Fibroblast of lung (primary cell): Measurements from ENCODE around the gene AGBL4.

Experiments
- EZH2 ChIP-seq: IDR thresholded peaks from 2 replicates; pipeline ENCODE4 v1.5.1; 2012; ENCODE audit warnings: low read length, control low read depth, mild to moderate bottlenecking; ENCODE audit errors: missing control alignments
- TF ChIP-seq, protein P1 (sequence below), 2 donors: IDR thresholded peaks in 1 of 2; conservative IDR thresholded peaks in 1 of 2; 1 replicate in 1 of 2; 2 replicates in 1 of 2; pipeline ENCODE4 v1.5.1; 2011 to 2012; ENCODE audit warnings: low read length in 2 of 2, control low read depth in 1 of 2, inconsistent platforms in 1 of 2, low read depth in 1 of 2, mild to moderate bottlenecking in 1 of 2

- TF ChIP-seq, protein P1, sequence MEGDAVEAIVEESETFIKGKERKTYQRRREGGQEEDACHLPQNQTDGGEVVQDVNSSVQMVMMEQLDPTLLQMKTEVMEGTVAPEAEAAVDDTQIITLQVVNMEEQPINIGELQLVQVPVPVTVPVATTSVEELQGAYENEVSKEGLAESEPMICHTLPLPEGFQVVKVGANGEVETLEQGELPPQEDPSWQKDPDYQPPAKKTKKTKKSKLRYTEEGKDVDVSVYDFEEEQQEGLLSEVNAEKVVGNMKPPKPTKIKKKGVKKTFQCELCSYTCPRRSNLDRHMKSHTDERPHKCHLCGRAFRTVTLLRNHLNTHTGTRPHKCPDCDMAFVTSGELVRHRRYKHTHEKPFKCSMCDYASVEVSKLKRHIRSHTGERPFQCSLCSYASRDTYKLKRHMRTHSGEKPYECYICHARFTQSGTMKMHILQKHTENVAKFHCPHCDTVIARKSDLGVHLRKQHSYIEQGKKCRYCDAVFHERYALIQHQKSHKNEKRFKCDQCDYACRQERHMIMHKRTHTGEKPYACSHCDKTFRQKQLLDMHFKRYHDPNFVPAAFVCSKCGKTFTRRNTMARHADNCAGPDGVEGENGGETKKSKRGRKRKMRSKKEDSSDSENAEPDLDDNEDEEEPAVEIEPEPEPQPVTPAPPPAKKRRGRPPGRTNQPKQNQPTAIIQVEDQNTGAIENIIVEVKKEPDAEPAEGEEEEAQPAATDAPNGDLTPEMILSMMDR (conservative IDR thresholded peaks at IDR 0.05 in 1 of 2, IDR thresholded peaks at IDR 0.05 in 1 of 2; ENCODE audit: low read depth in 1 of 2, low read length in 2 of 2), result no peak
- no peak for TF ChIP-seq EZH2
These were observed 1261.8 kb downstream of the AGBL4 start for GRCh38 chr1:48761986-48762385.
